SKM-1 (cell line): ENCODE data around the gene GTF3C5.

Experiments used
- DNase-seq: peaks from one replicate; lab custom pipeline; 2025; ENCODE audit not compliant: unreplicated experiment; lab: John Stamatoyannopoulos, UW

Gene GTF3C5

GRCh38 chr9:133106511-133107244 lies 75.9 kb downstream of the GTF3C5 start:
- DNase-seq = no peak

GRCh38 chr9:133107245-133107722 lies 76.5 kb downstream of the GTF3C5 start:
- no peak for DNase-seq
